ENCODE measurements around the gene XRCC6.
"Not testable (repeated sequence)": the region's sequence is repeated elsewhere in the genome, so short reads cannot be mapped to it uniquely, and the experiment has no call there.

The XRCC6 gene

DNA sequence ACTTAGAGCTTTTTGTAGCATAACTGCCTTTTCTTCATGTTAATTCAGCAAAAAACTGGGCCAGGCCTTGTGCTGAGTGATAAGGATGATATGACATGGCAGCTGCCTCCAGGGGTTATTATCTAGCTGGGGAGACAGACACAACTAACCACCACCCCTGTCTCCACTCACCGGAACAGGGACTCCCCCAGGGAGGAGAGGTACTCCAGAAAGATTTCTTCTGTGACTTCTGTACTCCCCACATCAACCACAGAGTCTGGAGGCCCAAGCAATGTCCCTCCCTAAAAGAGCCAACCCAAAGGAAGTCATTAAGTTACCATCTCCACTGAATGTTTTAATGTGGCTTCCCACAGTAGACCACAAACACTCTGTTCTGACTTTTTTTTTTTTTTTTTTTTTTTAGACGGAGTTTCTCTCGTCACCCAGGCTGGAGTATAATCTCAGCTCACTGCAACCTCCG lies 17.2 kb upstream of the XRCC6 start:
- FAIRE-seq (peak; percentile 80), DNase-seq (ENCODE audit: insufficient read length) (peak; percentile 47)
- TF ChIP-seq POLR2AphosphoS5 (IDR thresholded peaks at IDR 0.05; ENCODE audit: low read depth, low read length): no peak
- TF ChIP-seq POLR2A (IDR thresholded peaks at IDR 0.05; ENCODE audit: low read depth, low read length): no peak
- TF ChIP-seq TAF1 (IDR thresholded peaks at IDR 0.05; ENCODE audit: borderline replicate concordance, low read depth, low read length): no peak

DNA sequence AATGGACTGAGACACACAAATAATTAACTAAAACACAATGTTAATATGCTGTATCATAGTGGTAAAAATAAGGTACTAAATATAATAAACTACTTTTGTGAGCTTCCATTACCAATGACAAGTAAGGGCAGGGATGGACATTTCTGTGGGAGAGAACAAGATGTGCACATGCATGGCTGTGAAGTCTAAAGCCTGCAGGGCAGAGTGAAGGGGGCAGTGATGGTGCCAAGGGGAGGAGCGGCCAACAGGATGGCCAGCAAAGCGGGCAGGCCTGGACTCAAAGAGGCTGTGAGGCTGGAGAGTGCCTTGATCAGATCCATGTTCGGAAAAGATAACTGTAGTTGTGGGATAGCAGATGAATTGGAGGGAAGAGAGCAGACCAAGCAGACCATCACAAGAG lies 12.7 kb upstream of the XRCC6 start:
- TF ChIP-seq POLR2A (IDR thresholded peaks at IDR 0.05; ENCODE audit: low read depth, low read length): no peak
- TF ChIP-seq TAF1 (IDR thresholded peaks at IDR 0.05; ENCODE audit: borderline replicate concordance, low read depth, low read length): no peak
- no peak for FAIRE-seq
- DNase-seq (ENCODE audit: insufficient read length): no peak

DNA sequence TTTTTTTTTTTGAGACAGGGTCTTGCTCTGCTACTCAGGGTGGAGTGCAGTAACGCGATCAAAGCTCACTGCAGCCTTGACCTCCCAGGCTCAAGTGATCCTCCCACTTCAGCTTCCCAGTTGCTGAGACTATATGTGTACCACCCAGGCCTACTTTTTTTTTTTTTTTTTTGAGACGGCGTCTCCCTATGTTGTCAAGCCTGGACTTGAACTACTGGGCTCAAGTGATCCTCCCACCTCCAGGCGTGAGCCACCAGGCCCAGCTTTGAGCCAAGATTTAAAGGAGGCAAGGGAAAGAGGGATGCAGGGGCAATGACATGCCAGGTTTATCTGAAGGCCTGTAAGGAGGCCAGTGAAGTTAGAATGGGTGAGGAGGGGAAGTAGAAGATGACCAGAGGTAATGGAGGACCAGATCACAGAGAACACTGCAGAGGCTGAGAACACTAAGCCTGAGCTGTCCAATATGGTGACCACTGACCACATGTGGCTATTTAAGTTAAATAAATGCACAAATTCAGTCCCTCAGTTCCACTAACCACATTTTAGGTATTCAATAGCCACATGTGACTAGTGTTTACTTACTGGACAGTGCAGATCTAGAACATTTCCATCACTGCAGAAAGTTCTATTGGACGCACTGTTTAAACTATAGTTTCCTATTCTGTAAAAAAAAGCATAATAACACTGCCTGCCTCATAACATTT lies 8.3 kb upstream of the XRCC6 start:
- no peak for TF ChIP-seq POLR2A (IDR thresholded peaks at IDR 0.05; ENCODE audit: low read depth, low read length)
- TF ChIP-seq TAF1 (IDR thresholded peaks at IDR 0.05; ENCODE audit: borderline replicate concordance, low read depth, low read length): no peak
- no peak for TF ChIP-seq POLR2AphosphoS5 (IDR thresholded peaks at IDR 0.05; ENCODE audit: low read depth, low read length)
- FAIRE-seq (no peak), DNase-seq (ENCODE audit: insufficient read length) (no peak)

DNA sequence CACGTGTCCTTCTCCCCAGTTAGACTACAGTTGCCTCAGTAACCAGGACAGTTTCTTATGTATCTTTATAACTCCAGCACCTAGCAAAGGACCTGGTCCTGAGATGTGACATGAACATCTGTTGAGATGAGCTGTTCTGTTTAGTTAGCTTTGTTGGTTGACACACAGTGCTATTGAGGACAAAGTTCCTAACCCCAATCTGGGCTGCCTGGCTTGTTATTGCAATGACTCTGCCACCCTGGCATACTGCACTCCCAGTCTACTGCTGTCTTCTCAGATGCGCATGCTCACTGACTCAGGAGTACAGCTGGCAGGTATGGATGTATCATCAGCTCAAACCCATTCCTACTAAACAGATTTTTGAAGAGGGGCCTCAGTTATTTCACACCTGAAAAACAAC lies 7.6 kb upstream of the XRCC6 start:
- DNase-seq (ENCODE audit: insufficient read length) (no peak), FAIRE-seq (no peak)
- no peak for TF ChIP-seq POLR2AphosphoS5 (IDR thresholded peaks at IDR 0.05; ENCODE audit: low read depth, low read length)
- TF ChIP-seq POLR2A (IDR thresholded peaks at IDR 0.05; ENCODE audit: low read depth, low read length): no peak
- no peak for TF ChIP-seq TAF1 (IDR thresholded peaks at IDR 0.05; ENCODE audit: borderline replicate concordance, low read depth, low read length)

DNA sequence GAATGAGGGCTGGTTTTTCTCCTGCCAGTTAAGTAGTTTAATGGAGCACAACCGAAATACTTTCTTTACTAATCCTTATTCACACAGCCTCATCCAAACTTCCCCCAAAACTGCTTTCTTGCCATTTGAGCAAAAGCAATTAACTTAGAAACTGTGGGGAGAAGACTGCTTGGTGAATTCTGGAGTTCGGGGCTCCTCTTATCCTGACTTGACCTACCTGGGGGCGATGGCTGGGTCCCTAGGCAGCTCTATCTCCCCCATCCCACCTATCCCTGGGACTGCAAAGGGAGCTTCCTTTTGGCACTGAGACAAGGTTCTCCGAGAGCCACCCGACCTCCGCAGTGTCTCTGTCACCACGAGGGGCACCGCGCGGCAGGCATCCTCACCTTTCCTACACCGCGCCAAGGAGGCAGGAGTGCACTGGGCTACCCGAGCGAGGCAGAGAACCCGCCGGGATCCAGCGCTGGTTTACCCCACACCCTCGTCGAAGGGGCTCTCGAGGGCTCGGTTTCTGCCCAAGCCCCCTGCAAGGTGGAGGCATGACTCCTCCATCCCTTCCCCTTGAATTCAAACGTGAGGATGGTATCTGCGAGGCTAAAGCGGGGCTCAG lies 1.0 kb upstream of the XRCC6 start:
- FAIRE-seq (no peak), DNase-seq (ENCODE audit: insufficient read length) (peak; percentile 25)
- TF ChIP-seq POLR2AphosphoS5 (IDR thresholded peaks at IDR 0.05; ENCODE audit: low read depth, low read length) (no peak), TAF1 (IDR thresholded peaks at IDR 0.05; ENCODE audit: borderline replicate concordance, low read depth, low read length) (0 out of 2 replicates have a peak, but pooled peaks have one; percentile 31)

DNA sequence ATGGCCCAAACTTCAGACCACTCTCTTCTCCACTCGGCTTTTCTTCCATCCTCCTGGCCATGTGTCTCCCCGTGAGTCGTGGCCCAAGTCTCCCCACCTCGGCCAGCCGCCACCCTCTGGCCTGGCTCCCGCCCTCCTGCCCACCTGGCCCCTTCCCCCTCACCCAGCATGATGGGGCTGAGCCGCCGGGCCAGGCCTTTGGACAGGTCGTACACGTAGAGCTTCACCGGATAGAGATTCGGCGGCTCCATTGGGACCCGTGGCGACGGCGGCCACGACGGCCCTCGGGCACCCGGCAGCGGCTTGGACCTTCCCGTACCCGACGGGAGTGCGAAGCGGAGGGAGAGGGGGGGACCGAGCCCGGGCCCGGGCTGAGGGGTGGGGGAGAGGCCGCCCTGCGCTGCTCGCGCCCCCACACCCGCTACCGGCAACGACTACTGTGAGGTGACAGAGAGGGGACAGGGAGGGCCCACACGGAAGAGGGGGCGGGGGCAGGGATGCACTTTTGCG lies 451 bp upstream of the XRCC6 start, which contains the start of gene DESI1:
TSS of gene DESI1 (minus strand) at position 455 of the 510 bp plus-strand sequence. CDS start at position 251, 204 bp downstream.
- peak; percentile 89 for TF ChIP-seq POLR2AphosphoS5 (IDR thresholded peaks at IDR 0.05; ENCODE audit: low read depth, low read length)
- peak; percentile 90 for TF ChIP-seq POLR2A (IDR thresholded peaks at IDR 0.05; ENCODE audit: low read depth, low read length)
- TF ChIP-seq TAF1 (IDR thresholded peaks at IDR 0.05; ENCODE audit: borderline replicate concordance, low read depth, low read length): peak; percentile 95
- DNase-seq (ENCODE audit: insufficient read length) (peak; percentile 40), FAIRE-seq (peak; percentile 50)

DNA sequence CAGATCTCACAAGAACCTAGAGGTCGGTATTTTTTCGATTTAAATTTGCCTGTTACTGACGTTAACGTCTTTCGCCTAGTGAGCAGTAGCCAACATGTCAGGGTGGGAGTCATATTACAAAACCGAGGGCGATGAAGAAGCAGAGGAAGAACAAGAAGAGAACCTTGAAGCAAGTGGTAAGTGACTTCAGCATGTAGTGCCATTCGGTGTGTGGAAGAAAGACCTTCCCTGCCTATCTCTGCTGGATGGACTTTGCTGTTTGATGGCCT lies 750 bp downstream of the XRCC6 start:
- TF ChIP-seq TAF1 (IDR thresholded peaks at IDR 0.05; ENCODE audit: borderline replicate concordance, low read depth, low read length) (no peak), POLR2AphosphoS5 (IDR thresholded peaks at IDR 0.05; ENCODE audit: low read depth, low read length) (no peak), POLR2A (IDR thresholded peaks at IDR 0.05; ENCODE audit: low read depth, low read length) (no peak)
- DNase-seq (ENCODE audit: insufficient read length): no peak
- FAIRE-seq: no peak

DNA sequence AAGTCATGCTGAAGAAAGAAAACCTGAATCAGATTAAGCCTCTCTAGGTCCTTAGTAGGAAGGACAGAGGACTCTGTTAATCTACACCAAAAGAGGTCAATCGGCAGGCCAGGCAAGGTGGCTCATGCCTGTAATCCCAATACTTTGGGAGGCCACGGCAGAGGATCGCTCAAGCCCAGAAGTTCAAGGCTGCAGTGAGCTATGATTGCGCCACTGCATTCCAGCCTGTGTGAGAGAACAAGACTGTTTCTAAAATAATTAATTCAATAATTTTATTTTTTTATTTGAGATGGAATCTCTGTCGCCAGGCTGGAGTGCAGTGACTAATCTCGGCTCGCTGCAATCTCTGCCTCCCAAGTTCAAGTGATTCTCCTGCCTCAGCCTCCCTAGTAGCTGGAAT lies 4.5 kb downstream of the XRCC6 start:
- no peak for DNase-seq (ENCODE audit: insufficient read length)
- TF ChIP-seq POLR2AphosphoS5 (IDR thresholded peaks at IDR 0.05; ENCODE audit: low read depth, low read length) (no peak), TAF1 (IDR thresholded peaks at IDR 0.05; ENCODE audit: borderline replicate concordance, low read depth, low read length) (no peak), POLR2A (IDR thresholded peaks at IDR 0.05; ENCODE audit: low read depth, low read length) (no peak)
- FAIRE-seq: no peak

DNA sequence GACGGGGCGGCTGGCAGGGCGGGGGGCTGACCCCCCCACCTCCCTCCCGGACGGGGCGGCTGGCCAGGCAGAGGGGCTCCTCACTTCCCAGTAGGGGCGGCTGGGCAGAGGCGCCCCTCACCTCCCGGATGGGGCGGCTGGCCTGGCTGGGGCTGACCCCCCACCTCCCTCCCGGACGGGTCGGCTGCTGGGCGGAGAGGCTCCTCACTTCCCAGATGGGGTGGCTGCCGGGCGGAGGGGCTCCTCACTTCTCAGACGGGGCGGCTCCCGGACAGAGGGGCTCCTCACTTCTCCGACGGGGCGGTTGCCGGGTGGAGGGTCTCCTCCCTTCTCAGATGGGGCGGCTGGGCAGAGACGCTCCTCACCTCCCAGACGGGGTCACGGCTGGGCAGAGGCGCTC lies 10.0 kb downstream of the XRCC6 start:
- not testable (repeated sequence) for DNase-seq (ENCODE audit: insufficient read length); FAIRE-seq

DNA sequence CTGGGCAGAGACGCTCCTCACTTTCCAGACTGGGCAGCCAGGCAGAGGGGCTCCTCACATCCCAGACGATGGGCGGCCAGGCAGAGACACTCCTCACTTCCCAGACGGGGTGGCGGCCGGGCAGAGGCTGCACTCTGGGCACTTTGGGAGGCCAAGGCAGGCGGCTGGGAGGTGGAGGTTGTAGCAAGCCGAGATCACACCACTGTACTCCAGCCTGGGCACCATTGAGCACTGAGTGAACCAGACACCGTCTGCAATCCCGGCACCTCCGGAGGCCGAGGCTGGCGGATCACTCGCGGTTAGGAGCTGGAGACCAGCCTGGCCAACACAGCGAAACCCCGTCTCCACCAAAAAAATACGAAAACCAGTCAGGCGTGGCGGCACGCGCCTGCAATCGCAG lies 10.5 kb downstream of the XRCC6 start:
- not testable (repeated sequence) for DNase-seq (ENCODE audit: insufficient read length); FAIRE-seq

DNA sequence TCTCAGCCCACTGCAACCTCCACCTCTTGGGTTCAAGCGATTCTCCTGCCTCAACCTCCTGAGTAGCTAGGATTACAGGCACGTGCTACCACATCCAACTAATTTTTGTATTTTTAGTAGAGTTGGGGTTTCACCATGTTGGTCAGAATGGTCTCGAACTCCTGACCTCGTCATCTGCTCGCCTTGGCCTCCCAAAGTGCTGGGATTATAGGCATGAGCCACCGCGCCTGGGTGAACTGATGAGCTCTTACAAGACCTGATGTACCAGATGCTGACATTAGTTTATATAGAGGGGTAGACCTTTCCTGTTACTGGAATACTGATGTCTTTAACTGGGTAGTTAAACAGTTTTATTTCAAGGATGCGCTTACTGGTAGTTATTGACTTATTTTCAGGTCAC lies 13.5 kb downstream of the XRCC6 start:
- DNase-seq (ENCODE audit: insufficient read length): not testable (repeated sequence)

DNA sequence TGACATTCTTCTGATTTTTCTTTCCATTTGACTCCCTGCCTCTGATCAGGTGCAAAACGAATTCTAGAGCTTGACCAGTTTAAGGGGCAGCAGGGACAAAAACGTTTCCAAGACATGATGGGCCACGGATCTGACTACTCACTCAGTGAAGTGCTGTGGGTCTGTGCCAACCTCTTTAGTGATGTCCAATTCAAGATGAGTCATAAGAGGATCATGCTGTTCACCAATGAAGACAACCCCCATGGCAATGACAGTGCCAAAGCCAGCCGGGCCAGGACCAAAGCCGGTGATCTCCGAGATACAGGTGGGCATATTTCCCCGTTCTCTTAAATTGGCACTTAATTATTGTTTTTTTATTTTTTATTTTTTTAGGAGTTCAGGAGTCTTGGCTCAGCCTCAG lies 15.4 kb downstream of the XRCC6 start:
- FAIRE-seq (no peak), DNase-seq (ENCODE audit: insufficient read length) (no peak)
- TF ChIP-seq POLR2A (IDR thresholded peaks at IDR 0.05; ENCODE audit: low read depth, low read length): no peak

More for the DNA sequence above, 13.5 kb downstream of the XRCC6 start:
- FAIRE-seq: not testable (repeated sequence)

DNA sequence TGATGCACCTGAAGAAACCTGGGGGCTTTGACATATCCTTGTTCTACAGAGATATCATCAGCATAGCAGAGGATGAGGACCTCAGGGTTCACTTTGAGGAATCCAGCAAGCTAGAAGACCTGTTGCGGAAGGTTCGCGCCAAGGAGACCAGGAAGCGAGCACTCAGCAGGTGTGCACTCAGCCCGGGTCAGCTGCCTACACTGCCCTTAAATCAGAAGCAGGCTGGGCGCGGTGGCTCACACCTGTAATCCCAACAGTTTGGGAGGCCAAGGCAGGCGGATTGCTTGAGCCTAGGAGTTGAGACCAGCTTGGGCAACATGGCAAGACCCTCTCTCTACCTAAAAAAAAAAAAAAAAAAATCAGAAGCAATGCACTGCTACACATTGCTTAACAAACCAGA lies 16.5 kb downstream of the XRCC6 start:
- FAIRE-seq; DNase-seq (ENCODE audit: insufficient read length): not testable (repeated sequence)

All from GM12892 (cell line).